Right cardiac atrium (tissue), 5 donors: ENCODE data around the gene HPRT1. TPM values are rescaled to one million over a fixed set of nuclear protein-coding genes. Genes with fewer than 3 reads are reported as not detected.

Experiments
- ATAC-seq, 2 donors: fragments of 200-7000 bp; cut with Tn5 transposase; one replicate each; pipeline versions ENCODE4 v1.8.0 to v1.9.1; 2020; ENCODE audit warnings: moderate library complexity in 2 of 2, mild to moderate bottlenecking in 1 of 2
- DNase-seq, 3 donors: peaks; one replicate each; pipeline ENCODE4 v3.0.0-alpha.2; 2020
- H3K27ac ChIP-seq: one replicate; pipeline ENCODE4 v1.5.1; 2013; ENCODE audit warnings: mild to moderate bottlenecking, low read length, control low read depth, moderate library complexity
- H3K27me3 ChIP-seq: one replicate; pipeline ENCODE4 v1.6.1; 2013; ENCODE audit not compliant: control insufficient read depth, insufficient read depth
- H3K4me1 ChIP-seq: one replicate; pipeline ENCODE4 v1.6.1; 2013; ENCODE audit warnings: low read length; ENCODE audit not compliant: control insufficient read depth, insufficient read depth
- H3K4me3 ChIP-seq: one replicate; pipeline ENCODE4 v1.5.1; 2013; ENCODE audit warnings: low read length, control low read depth
- H3K9me3 ChIP-seq: one replicate; pipeline ENCODE4 v1.6.1; 2013; ENCODE audit warnings: low read length; ENCODE audit not compliant: control insufficient read depth
- WGBS: extraction: QIAGEN DNeasy Blood & Tissue Kit; methylation state at CpG from one replicate; pipeline ENCODE4 v1.1.7; 2013; 5-methylcytosine and 5-hydroxymethylcytosine counted together
- intact Hi-C, 4 donors: fragments of 100-400 bp; cut with DNase I; formaldehyde crosslinking; loops; one replicate each; pipeline versions ENCODE4 v1.11.0 to v1.14.0; 2022 to 2023
- microRNA-seq, 2 donors: library from miRNA; unstranded; fragments of <30 nt; microRNA quantifications; one replicate each; pipeline ENCODE4 v1.2.0, GENCODE V29; 2020 to 2021
- polyA plus RNA-seq: library from polyadenylated mRNA; stranded (reverse); fragments of 200-250 nt; gene quantifications from one replicate; pipeline ENCODE4 v1.2.3, GENCODE V29; 2013
- total RNA-seq, 4 donors: library from RNA; stranded (reverse); fragmentation: NEBNext Ultra II Directional; extraction: Animal tissue kit (Norgen Biotek cat#: 25700); gene quantifications; one replicate each; pipeline ENCODE4 v1.2.1, GENCODE V29; 2021
- donor health status: healthy with polysubstance abuse.
- donor health status: DM: no; HTN: yes; CAD: no.
- donor health status: DM: no; HTN: no; CAD: no.
- donor health status: DM: no; HTN: yes; CAD: no; lungs with severe emphysema.
- donor health status: DM: yes; HTN: yes; CAD: no.

Gene HPRT1
- total and polyA plus RNA-seq, 5 donors = 20.5 to 31.3 (median 21.8) TPM

- Histone ChIP-seq H3K27ac (no peak overlapping the region), H3K4me1 (peaks cover 2% of the 10 kb centered on the region), H3K4me3 (no peak overlapping the region), H3K9me3 (no peaks in the 10 kb centered on the region), H3K27me3 (no peaks in the 10 kb centered on the region)
- DNase-seq (peak in 1 of 3 donors; percentile 29), ATAC-seq (peak in 1 of 2 donors; percentile 66)
- intact Hi-C loops = no loop called here
- WGBS = 31% methylated on average over 2 of the region's 2 CpGs
Observed at GRCh38 chrX:134542485-134542884, 82.5 kb downstream of the HPRT1 start.

DNA sequence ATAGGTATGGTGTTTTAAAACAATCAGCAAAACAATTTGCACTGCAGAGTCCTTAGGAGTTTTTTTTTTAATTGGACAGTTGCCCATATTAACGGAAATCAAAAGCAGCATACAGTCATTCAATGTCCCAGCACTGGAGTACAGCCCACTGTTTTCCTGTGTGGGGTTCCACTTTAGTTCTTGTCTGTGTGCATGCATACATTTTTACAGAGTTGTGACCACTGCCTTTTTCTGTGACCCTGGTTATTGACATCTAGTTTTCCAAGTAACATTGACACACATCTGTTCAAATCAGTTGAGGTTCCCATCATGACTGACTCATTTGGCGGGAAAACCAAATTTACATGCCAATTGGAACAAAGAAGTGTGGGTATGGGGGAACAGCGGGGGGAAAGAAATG, 83.3 kb downstream of the HPRT1 start:
- ATAC-seq (no peak), DNase-seq (no peak)
- 46% methylated on average over 3 of the region's 3 CpGs for WGBS
- peaks cover 1% of the 10 kb centered on the region for H3K4me1 ChIP-seq
- no peaks in the 10 kb centered on the region for H3K27me3 ChIP-seq
- no peaks in the 10 kb centered on the region for H3K9me3 ChIP-seq
- no peak overlapping the region for H3K4me3 ChIP-seq
- H3K27ac ChIP-seq = no peak overlapping the region
- intact Hi-C loops = no loop called here

DNA sequence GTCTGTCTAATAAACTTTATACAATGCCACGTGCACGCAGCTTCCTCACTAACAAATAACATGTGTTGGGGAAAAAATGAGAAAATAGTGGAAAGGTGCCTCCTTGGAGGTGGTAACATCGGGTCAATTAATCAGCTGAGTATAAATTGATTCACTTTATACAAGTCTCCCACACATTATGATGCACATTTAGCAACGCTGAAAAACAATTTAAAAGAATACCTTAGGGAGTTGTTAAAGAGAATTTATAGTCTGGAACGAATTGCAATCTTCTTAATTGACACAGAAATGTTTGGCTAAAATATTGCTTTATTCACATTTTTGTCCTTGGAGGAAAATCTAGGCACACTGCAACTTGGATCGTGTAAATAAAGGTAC, 84.2 kb downstream of the HPRT1 start:
- H3K9me3 ChIP-seq = no peaks in the 10 kb centered on the region
- DNase-seq (no peak), ATAC-seq (no peak)
- no peak overlapping the region for H3K27ac ChIP-seq
- H3K27me3 ChIP-seq = no peaks in the 10 kb centered on the region
- H3K4me3 ChIP-seq = peak overlapping the region; percentile 52
- WGBS = 46% methylated on average over 6 of the region's 6 CpGs
- H3K4me1 ChIP-seq = no peaks in the 10 kb centered on the region
- intact Hi-C loops = no loop called here

DNA sequence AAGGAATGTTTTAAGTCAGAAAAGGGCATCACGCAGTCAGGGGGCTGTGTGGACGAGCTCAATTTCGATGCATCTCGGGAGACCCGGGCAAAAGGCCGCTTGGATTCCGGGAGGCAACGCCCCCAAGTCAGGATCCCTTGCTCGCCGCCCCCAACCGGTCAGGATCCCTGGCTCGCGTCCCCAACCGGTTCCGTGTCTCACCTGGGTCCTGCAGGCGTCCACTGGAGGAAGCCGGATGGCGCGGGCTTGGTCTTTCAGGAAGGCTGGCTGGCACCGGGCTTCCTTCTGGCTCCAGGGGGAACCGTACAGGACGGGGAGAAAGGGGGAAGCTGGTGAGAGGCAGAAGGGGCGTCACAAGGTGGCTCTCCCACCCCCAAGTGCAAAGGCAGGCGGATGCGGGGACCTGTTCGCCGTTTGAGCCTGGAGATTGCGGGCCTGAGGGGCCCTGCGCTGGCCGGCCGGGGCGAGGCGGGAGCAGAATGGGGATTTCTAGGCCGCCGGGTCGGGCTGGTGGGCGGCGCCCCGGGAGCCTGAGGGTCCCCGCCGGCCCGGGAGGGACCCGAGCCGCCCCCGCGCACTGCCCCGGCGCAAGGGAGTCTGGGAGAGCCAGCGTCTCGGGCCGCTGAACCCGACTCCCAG, 84.7 kb downstream of the HPRT1 start:
- Histone ChIP-seq H3K27me3 (no peaks in the 10 kb centered on the region), H3K9me3 (no peaks in the 10 kb centered on the region), H3K4me1 (no peaks in the 10 kb centered on the region), H3K4me3 (peak overlapping the region; percentile 52), H3K27ac (no peak overlapping the region)
- 6% methylated on average over 52 of the region's 52 CpGs for WGBS
- no peak for ATAC-seq
- intact Hi-C loops = no loop called here
- peak in 1 of 3 donors; percentile 61 for DNase-seq

- Histone ChIP-seq H3K4me3 (no peak overlapping the region), H3K9me3 (no peaks in the 10 kb centered on the region), H3K27me3 (no peaks in the 10 kb centered on the region), H3K27ac (no peak overlapping the region), H3K4me1 (no peaks in the 10 kb centered on the region)
- WGBS = 61% methylated on average over 20 of the region's 20 CpGs
- DNase-seq (no peak), ATAC-seq (no peak)
- intact Hi-C loops = no loop called here
Observed at GRCh38 chrX:134545510-134545909, 85.5 kb downstream of the HPRT1 start.

GRCh38 chrX:134546187-134546586, 86.2 kb downstream of the HPRT1 start:
- H3K27me3 ChIP-seq = no peaks in the 10 kb centered on the region
- ATAC-seq = no peak
- WGBS = 53% methylated on average over 35 of the region's 35 CpGs

DNA sequence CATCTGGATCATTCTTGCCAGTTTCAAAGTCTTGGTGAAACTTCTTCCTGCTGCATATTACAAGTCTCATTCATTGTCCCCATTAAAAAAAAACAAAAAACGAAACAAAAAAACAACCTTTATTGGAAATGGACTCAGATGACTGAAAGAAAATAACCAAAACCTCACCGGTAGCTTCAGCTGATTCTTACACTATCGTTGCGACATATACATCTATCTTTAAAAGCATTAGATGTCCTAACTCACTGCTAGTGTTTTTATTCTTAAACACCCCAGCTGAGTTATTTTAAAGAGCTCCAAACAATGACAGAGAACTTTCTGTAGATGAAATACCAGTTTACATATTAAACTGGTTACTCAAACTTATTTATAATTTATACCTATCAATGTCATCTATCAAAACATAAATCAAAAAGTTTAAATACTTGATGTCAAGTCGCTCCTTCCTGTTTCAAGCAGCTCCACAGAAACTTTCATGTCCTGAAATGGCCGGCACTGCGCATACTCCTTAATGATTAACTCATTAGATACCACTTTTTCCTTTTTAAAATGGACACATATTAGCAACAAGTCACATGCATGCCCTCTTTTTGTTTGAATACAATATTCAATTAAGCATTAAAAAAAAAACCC, 87.2 kb downstream of the HPRT1 start:
- H3K27ac ChIP-seq = no peak overlapping the region
- WGBS = 36% methylated on average over 7 of the region's 7 CpGs
- no peak overlapping the region for H3K4me3 ChIP-seq
- no peaks in the 10 kb centered on the region for H3K9me3 ChIP-seq
- intact Hi-C loops = no loop called here
- no peaks in the 10 kb centered on the region for H3K27me3 ChIP-seq
- DNase-seq (no peak), ATAC-seq (no peak)
- H3K4me1 ChIP-seq = no peaks in the 10 kb centered on the region

More at GRCh38 chrX:134546187-134546586, 86.2 kb downstream of the HPRT1 start:
- DNase-seq = no peak
- no peaks in the 10 kb centered on the region for H3K4me1 ChIP-seq
- no peak overlapping the region for H3K27ac ChIP-seq
- intact Hi-C loops = no loop called here
- no peak overlapping the region for H3K4me3 ChIP-seq
- H3K9me3 ChIP-seq = no peaks in the 10 kb centered on the region

DNA sequence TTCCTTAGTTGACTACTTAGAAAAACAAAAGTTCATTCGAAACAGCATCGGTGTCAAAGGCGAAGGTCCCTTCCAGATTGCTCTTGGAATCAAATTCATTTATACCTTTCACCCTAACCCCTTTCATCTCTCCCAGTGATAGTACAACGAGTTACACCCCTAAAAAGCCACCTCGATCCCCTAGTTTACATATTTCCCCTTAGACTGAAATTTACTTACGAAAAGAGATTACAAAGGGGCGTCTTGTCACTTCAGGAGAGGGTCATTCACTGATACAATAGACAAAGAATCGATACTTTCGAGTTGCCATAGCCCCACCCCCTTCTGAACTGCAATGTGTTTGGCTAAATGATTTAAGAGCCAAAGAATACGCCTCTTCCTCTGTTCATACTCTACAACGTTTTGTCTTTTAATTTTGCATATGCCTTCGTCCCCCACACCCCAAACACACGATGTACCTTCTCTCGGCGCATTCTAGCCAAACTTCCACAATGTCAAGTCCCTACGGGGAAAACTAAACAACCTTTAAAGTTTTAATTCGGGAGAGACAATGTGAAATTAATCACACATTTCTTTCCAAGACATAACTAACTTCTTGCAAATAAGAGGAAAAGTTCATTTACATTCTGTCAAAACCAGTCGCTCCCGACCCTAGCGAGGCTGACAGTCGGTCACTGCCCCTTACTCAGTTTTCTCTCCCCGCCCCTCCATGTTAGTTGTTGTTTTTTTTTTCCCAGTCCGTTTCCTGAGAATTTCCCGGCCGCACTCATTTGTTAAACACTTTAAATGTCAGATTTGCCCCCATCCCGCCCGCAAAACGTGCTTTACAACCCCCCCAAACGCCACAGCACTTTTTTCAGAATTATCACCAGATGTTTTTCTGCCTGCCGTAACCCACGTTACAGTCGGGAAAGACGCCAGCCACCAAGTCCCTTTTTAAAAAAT, 88.6 kb downstream of the HPRT1 start:
- 1% methylated on average over 33 of the region's 33 CpGs for WGBS

More for the DNA sequence above, 88.6 kb downstream of the HPRT1 start:
- intact Hi-C loops = no loop called here
- DNase-seq (no peak), ATAC-seq (no peak)
- Histone ChIP-seq H3K27ac (peak overlapping the region; percentile 92), H3K4me3 (peak overlapping the region; percentile 66), H3K27me3 (no peaks in the 10 kb centered on the region), H3K4me1 (no peaks in the 10 kb centered on the region), H3K9me3 (no peaks in the 10 kb centered on the region)

Small RNA genes lying within 50 kb of the gene (microRNA-seq; reads per million reads assigned to microRNA genes)
- gene MIR424 (4,009 to 9,321 reads per million in 2 donors), gene MIR450A1 (7.5 to 8.4 reads per million in 2 donors), gene MIR450A2 (8.4 to 14.5 reads per million in 2 donors), gene MIR450B (8.4 to 12.9 reads per million in 2 donors), gene MIR503 (50.3 to 61.8 reads per million in 2 donors), gene MIR542 (95.8 to 139 reads per million in 2 donors)

Other genes starting within 250 kb of the HPRT1 start
- not detected for gene CCDC160, start 223.0 kb upstream of the HPRT1 start, total RNA-seq
- gene CCDC160, start 223.0 kb upstream of the HPRT1 start, polyA plus RNA-seq = 0.34 TPM
- gene PHF6, start 86.9 kb upstream of the HPRT1 start, total RNA-seq = 10 to 100 TPM in 3 of 4 donors, 1 to 10 TPM in 1; 9.2 to 12.6 (median 11.6) TPM
- gene PHF6, start 86.9 kb upstream of the HPRT1 start, polyA plus RNA-seq = 5.3 TPM
- gene PLAC1, start 198.3 kb downstream of the HPRT1 start, total RNA-seq = not detected
- not detected for gene PLAC1, start 198.3 kb downstream of the HPRT1 start, polyA plus RNA-seq